Measurements from ENCODE around the gene HAT1.

- no peak for TF ChIP-seq CTCF (IDR thresholded peaks at IDR 0.05; ENCODE audit: borderline replicate concordance, extremely low read depth, low read length, poor library complexity, severe bottlenecking)
- no peak for TF ChIP-seq EZH2 (IDR thresholded peaks at IDR 0.05; ENCODE audit: borderline replicate concordance, low read depth, low read length, severe bottlenecking)
Observed at GRCh38 chr2:171880774-171881173, 41.5 kb upstream of the HAT1 start.
